Activated B cell treated with CpG ODN at 0.5 μM for 24 hours (primary cell): Measurements from ENCODE around the gene DACT2. TPM values are rescaled to one million over a fixed set of nuclear protein-coding genes. Genes with fewer than 3 reads are reported as not detected.
"Not testable (repeated sequence)": the region's sequence is repeated elsewhere in the genome, so short reads cannot be mapped to it uniquely, and the experiment has no call there.

Experiments
- ATAC-seq: fragments of 200-7000 bp; cut with Tn5 transposase; one replicate; pipeline ENCODE4 v1.10.0; 2021; ENCODE audit warnings: low read depth, mild to moderate bottlenecking, moderate library complexity
- CTCF ChIA-PET: fragments of 350-600 bp; sonication (Branson Sonifier 250); formaldehyde crosslinking; loops from one replicate; lab custom pipeline; 2021; ENCODE audit warnings: antibody characterized with exemption; lab: Charles Lee
- POLR2A ChIA-PET: fragments of 350-600 bp; sonication (Branson Sonifier 250); formaldehyde crosslinking; loops from one replicate; lab custom pipeline; 2021; ENCODE audit warnings: antibody characterized with exemption; lab: Charles Lee
- DNase-seq: peaks from one replicate; pipeline ENCODE4 v3.0.0; 2022
- H3K27ac Mint-ChIP-seq: one replicate; pipeline ENCODE4 v1.8.0; 2020; ENCODE audit warnings: mixed read lengths
- H3K27me3 Mint-ChIP-seq: one replicate; pipeline ENCODE4 v1.8.0; 2021; ENCODE audit warnings: mixed read lengths
- H3K36me3 Mint-ChIP-seq: one replicate; pipeline ENCODE4 v1.8.0; 2021; ENCODE audit warnings: low read depth, mixed read lengths
- H3K4me1 Mint-ChIP-seq: one replicate; pipeline ENCODE4 v1.8.0; 2021; ENCODE audit warnings: mixed read lengths
- H3K4me3 Mint-ChIP-seq: one replicate; pipeline ENCODE4 v1.8.0; 2020; ENCODE audit warnings: mild to moderate bottlenecking, mixed read lengths
- H3K9me3 Mint-ChIP-seq: one replicate; pipeline ENCODE4 v1.8.0; 2020; ENCODE audit warnings: mixed read lengths
- intact Hi-C: fragments of 100-400 bp; cut with micrococcal nuclease; formaldehyde crosslinking; loops from one replicate; pipeline ENCODE4 v1.15.1; 2024
- total RNA-seq: library from RNA; stranded (reverse); gene quantifications from 2 replicates; pipeline ENCODE4 v1.2.3, GENCODE V29; 2022
- TF ChIP-seq, protein P1 (sequence below): fragments of 200-600 bp; IDR thresholded peaks from one replicate; pipeline ENCODE4 v1.8.0; 2022; ENCODE audit warnings: antibody characterized with exemption, mild to moderate bottlenecking

The DACT2 gene
- total RNA-seq, 1 donor from 2014 or later = not detected

DNA sequence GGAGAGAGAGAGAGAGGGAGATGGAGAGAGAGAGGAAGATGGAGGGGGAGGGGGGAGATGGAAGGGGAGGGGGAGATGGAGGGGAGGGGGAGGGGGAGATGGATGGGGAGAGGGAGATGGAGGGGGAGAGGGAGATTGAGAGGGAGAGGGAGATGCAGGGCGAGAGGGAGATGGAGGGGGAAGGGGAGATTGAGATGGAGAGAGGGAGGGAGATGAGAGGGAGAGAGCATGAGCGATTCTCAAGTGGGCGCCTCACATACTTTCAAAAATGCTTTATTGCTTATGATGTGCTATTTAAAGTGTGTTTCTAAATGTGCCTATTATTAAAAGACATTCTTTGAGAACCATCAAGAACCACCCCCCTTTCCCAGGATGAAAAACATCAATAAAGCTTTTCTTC is 43.7 kb upstream of the DACT2 start:
- H3K9me3 Mint-ChIP-seq = peaks cover 3% of the 10 kb centered on the region
- ChIA-PET POLR2A (no interaction called here), CTCF (no interaction called here)
- TF ChIP-seq, protein P1, sequence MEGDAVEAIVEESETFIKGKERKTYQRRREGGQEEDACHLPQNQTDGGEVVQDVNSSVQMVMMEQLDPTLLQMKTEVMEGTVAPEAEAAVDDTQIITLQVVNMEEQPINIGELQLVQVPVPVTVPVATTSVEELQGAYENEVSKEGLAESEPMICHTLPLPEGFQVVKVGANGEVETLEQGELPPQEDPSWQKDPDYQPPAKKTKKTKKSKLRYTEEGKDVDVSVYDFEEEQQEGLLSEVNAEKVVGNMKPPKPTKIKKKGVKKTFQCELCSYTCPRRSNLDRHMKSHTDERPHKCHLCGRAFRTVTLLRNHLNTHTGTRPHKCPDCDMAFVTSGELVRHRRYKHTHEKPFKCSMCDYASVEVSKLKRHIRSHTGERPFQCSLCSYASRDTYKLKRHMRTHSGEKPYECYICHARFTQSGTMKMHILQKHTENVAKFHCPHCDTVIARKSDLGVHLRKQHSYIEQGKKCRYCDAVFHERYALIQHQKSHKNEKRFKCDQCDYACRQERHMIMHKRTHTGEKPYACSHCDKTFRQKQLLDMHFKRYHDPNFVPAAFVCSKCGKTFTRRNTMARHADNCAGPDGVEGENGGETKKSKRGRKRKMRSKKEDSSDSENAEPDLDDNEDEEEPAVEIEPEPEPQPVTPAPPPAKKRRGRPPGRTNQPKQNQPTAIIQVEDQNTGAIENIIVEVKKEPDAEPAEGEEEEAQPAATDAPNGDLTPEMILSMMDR = no peak
- H3K27ac Mint-ChIP-seq = no peak overlapping the region
- H3K36me3 Mint-ChIP-seq = no peaks in the 10 kb centered on the region
- no peak for ATAC-seq
- H3K4me1 Mint-ChIP-seq = no peaks in the 10 kb centered on the region
- no peak overlapping the region for H3K4me3 Mint-ChIP-seq
- no peak for DNase-seq
- H3K27me3 Mint-ChIP-seq = no peaks in the 10 kb centered on the region
- intact Hi-C loops = no loop called here

DNA sequence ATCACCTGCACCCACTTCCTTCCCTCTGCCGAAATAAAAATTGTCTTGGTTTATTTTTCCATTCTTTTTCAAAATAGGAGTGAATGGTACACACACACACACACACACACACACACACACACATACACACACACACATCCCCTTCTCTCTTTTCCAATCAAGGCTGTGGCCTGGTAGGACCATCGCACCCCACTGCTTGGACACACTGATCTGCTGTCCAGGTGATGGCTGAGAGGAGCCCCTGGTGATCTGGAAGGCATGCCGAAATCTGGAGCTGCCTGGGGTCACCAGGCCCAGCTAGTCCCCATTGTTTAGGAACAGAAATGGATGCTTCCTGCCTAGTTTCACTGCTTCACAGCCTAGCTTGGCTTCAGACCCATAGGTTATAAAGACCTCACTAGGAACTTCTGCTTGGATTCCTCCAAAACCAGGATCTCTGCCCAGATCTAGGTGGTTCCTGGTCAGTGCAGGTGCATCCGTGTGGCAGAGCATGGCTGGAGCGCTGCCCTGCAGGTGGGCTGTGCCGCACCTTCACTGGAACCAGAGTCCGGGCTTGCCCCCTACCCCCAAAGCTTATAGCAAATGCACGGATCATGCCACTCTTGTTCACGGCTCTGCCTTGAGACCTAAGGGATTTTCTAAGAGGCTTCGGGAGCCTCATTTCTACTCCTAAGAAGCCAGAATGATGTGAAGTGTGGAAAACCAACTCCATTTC is 42.9 kb upstream of the DACT2 start:
- H3K4me1 Mint-ChIP-seq = no peaks in the 10 kb centered on the region
- TF ChIP-seq, protein P1 = no peak
- no peak overlapping the region for H3K4me3 Mint-ChIP-seq
- no peak for DNase-seq
- peaks cover 3% of the 10 kb centered on the region for H3K9me3 Mint-ChIP-seq
- ChIA-PET POLR2A (no interaction called here), CTCF (no interaction called here)
- H3K27me3 Mint-ChIP-seq = no peaks in the 10 kb centered on the region
- H3K27ac Mint-ChIP-seq = no peak overlapping the region
- H3K36me3 Mint-ChIP-seq = no peaks in the 10 kb centered on the region
- ATAC-seq = no peak
- intact Hi-C loops = no loop called here

DNA sequence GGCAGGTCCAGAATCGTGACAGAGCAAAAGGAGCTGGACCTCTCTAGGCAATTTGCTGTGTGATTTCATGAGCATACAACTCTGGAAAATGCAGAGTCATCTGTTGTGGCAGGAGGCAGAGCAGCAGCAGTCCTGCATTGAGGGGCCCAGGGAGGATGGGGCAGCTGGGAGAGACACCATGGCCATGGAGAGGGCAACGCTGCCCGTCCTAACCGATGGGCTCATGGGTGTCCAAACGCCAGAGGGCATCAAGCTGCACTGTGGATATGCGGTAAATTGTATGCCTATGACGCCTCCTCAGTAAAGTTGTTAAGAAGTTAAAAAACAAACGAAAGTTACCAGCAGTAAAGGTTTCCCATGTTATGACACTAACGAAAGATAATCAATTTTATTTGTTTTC is 42.2 kb upstream of the DACT2 start:
- Mint-ChIP-seq H3K4me1 (no peaks in the 10 kb centered on the region), H3K27ac (no peak overlapping the region), H3K4me3 (no peak overlapping the region), H3K36me3 (no peaks in the 10 kb centered on the region), H3K27me3 (no peaks in the 10 kb centered on the region), H3K9me3 (peaks cover 3% of the 10 kb centered on the region)
- DNase-seq (no peak), ATAC-seq (no peak)
- ChIA-PET CTCF (no interaction called here), POLR2A (no interaction called here)
- intact Hi-C loops = no loop called here
- TF ChIP-seq, protein P1 = no peak

DNA sequence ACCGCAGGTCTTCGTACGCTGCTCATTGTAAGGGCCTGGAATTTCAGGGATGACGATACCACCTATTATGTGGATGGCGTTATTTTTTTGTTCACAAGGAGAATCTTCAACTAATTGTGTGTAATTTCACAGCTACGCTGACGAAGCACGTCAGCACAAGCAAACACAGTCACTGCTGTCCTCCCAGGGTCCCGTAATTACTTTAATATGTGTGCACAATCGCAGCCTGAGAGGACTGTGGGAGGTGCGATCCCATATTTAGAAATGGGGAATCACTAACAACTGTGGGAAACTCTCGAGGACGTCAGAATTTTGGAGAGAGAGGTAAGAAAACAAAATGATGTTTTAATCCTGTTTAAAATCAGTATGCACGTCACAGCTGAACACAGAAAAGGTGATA is 40.2 kb upstream of the DACT2 start:
- Mint-ChIP-seq H3K4me3 (no peak overlapping the region), H3K36me3 (no peaks in the 10 kb centered on the region), H3K27ac (no peak overlapping the region), H3K27me3 (no peaks in the 10 kb centered on the region), H3K4me1 (no peaks in the 10 kb centered on the region), H3K9me3 (peaks cover 3% of the 10 kb centered on the region)
- intact Hi-C loops = no loop called here
- ATAC-seq (no peak), DNase-seq (no peak)
- ChIA-PET CTCF (no interaction called here), POLR2A (no interaction called here)
- TF ChIP-seq, protein P1 = no peak

DNA sequence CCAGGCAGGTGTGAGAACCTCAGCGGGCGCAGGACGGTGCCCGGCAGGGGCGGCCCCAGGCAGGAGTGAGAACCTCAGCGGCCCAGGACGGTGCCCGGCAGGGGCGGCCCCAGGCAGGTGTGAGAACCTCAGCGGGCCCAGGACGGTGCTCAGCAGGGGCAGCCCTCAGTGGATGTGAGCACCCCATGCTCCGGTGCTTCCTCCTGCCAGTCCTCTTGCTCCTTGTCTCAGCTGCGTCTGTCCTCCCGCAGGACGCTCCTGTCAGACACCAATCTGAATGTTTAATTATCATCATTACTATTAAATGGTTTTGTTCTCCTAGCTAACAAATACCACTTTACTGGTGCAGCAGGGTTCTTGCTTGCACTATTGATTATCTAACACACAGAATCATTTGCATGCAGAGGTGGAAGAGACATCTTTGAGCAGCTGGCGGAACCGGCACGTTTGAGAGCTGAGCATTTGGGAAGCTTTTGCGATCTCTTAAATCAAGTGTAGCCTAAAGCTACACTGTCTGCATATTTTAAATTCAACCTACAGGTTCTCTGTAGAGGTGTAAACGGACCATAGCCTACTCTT is 39.4 kb upstream of the DACT2 start:
- DNase-seq = no peak
- CTCF ChIA-PET = no interaction called here
- POLR2A ChIA-PET = no interaction called here
- Mint-ChIP-seq H3K36me3 (no peaks in the 10 kb centered on the region), H3K4me3 (no peak overlapping the region), H3K9me3 (peaks cover 3% of the 10 kb centered on the region), H3K4me1 (no peaks in the 10 kb centered on the region), H3K27ac (no peak overlapping the region), H3K27me3 (no peaks in the 10 kb centered on the region)
- no peak for ATAC-seq
- intact Hi-C loops = no loop called here
- TF ChIP-seq, protein P1 = no peak

DNA sequence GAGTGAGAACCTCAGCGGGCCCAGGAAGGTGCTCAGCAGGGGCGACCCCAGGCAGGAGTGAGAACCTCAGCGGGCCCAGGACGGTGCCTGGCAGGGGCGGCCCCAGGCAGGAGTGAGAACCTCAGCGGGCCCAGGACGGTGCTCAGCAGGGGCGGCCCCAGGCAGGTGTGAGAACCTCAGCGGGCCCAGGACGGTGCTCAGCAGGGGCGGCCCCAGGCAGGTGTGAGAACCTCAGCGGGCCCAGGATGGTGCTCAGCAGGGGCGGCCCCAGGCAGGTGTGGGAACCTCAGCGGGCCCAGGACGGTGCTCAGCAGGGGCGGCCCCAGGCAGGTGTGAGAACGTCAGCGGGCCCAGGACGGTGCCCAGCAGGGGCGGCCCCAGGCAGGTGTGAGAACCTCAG is 37.3 kb upstream of the DACT2 start:
- DNase-seq, intact Hi-C loops, H3K9me3 Mint-ChIP-seq, H3K4me1 Mint-ChIP-seq, ATAC-seq, CTCF ChIA-PET, H3K4me3 Mint-ChIP-seq, H3K27me3 Mint-ChIP-seq, H3K27ac Mint-ChIP-seq, H3K36me3 Mint-ChIP-seq, POLR2A ChIA-PET: not testable (repeated sequence)
